Measurements from ENCODE around the gene SPN. TPM values are rescaled to one million over a fixed set of nuclear protein-coding genes. Genes with fewer than 3 reads are reported as not detected.

SPN gene
- total and polyA plus RNA-seq, 9 of the 15 experiments (the other 6 are each of a cell fraction or from before 2014, with no cell fraction given) = 24.3 to 225 (median 79.4) TPM

DNA sequence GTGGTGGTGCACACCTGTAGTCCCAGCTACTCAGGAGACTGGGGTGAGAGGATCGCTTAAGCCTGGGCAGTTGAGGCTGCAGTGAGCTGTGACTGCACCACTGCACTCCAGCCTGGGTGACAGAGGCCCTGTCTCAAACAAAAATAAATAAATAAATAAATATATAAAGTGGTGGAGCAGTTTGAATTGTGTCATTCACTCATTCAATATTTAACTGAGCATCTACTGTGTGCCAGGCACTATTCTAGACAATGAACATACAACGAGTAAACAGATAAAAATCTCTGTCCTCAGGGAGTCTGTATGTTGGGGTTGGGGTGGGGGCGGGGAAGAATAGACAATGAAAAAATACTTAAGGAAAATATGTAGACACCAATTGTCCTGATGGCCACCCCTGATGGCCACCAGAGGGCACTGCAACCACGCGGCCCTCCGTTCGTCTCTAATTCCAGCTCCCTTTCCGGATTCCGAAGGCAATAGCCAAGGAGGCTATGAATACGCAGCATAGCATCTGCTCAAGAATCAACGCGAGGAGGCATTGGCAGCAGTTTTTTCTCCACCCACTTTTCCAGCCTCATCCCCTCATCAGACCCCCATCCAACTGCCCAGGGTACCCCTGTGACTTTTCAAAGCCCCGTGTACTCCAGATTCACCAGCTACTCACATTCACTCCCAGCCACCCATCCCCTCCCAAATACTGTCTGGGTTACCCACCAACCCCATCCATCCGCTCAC lies 37.4 kb downstream of the SPN start (continued):
- TF ChIP-seq KAT2B (IDR thresholded peaks at IDR 0.05; ENCODE audit: low read depth, low read length) = no peak
- TF ChIP-seq DMBX1 (CRISPR knock-in tag; IDR thresholded peaks at IDR 0.05; ENCODE audit: borderline replicate concordance) = no peak
- no peak for TF ChIP-seq SPI1 (IDR thresholded peaks at IDR 0.05; ENCODE audit: borderline replicate concordance, low read depth, low read length)
- TF ChIP-seq ZHX1 (conservative IDR thresholded peaks at IDR 0.05; ENCODE audit: low read length) = no peak
- TF ChIP-seq CREB3L1 (IDR thresholded peaks at IDR 0.05; ENCODE audit: borderline replicate concordance, low read depth) = no peak
- no peak for TF ChIP-seq EP300 (IDR thresholded peaks at IDR 0.05; ENCODE audit: low read length)
- TF ChIP-seq EWSR1 (IDR thresholded peaks at IDR 0.05; ENCODE audit: borderline replicate concordance, low read depth, partially characterized antibody) = no peak
- TF ChIP-seq RUNX1 (IDR thresholded peaks at IDR 0.05; ENCODE audit: low read depth) = no peak
- TF ChIP-seq, protein P1, sequence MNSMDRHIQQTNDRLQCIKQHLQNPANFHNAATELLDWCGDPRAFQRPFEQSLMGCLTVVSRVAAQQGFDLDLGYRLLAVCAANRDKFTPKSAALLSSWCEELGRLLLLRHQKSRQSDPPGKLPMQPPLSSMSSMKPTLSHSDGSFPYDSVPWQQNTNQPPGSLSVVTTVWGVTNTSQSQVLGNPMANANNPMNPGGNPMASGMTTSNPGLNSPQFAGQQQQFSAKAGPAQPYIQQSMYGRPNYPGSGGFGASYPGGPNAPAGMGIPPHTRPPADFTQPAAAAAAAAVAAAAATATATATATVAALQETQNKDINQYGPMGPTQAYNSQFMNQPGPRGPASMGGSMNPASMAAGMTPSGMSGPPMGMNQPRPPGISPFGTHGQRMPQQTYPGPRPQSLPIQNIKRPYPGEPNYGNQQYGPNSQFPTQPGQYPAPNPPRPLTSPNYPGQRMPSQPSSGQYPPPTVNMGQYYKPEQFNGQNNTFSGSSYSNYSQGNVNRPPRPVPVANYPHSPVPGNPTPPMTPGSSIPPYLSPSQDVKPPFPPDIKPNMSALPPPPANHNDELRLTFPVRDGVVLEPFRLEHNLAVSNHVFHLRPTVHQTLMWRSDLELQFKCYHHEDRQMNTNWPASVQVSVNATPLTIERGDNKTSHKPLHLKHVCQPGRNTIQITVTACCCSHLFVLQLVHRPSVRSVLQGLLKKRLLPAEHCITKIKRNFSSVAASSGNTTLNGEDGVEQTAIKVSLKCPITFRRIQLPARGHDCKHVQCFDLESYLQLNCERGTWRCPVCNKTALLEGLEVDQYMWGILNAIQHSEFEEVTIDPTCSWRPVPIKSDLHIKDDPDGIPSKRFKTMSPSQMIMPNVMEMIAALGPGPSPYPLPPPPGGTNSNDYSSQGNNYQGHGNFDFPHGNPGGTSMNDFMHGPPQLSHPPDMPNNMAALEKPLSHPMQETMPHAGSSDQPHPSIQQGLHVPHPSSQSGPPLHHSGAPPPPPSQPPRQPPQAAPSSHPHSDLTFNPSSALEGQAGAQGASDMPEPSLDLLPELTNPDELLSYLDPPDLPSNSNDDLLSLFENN (IDR thresholded peaks at IDR 0.05; ENCODE audit: low read depth in 2 of 2, low read length in 2 of 2) = no peak
- no peak for TF ChIP-seq BCOR (IDR thresholded peaks at IDR 0.05)
- no peak for TF ChIP-seq GTF2B (IDR thresholded peaks at IDR 0.05; ENCODE audit: extremely low read depth, insufficient read length)
- no peak for TF ChIP-seq RFX1 (IDR thresholded peaks at IDR 0.05)
- peak; percentile 27; the same call in 1 of the 2 replicates for TF ChIP-seq MYC (IDR thresholded peaks at IDR 0.05; ENCODE audit: low read depth, low read length)
- TF ChIP-seq MYC (CRISPR knock-in tag; IDR thresholded peaks at IDR 0.05; ENCODE audit: borderline replicate concordance, low read depth) = no peak
- no peak for TF ChIP-seq NCOA2 (IDR thresholded peaks at IDR 0.05; ENCODE audit: partially characterized antibody in 2 of 2)
- TF ChIP-seq STAT6 (CRISPR knock-in tag; IDR thresholded peaks at IDR 0.05) = no peak
